GM12878 (cell line): ENCODE results near the gene PLS1. TPM values are rescaled to one million over a fixed set of nuclear protein-coding genes. Genes with fewer than 3 reads are reported as not detected.

Experiments
- ATAC-seq: fragments of 200-7000 bp; cut with Tn5 transposase; 3 replicates; pipeline ENCODE4 v1.9.1; 2020; ENCODE audit warnings: mild to moderate bottlenecking, moderate library complexity
- BruUV-seq: library from RNA; stranded (reverse); fragments of 400-500 nt; replicated peaks from 2 replicates; lab custom pipeline; 2021; lab: Mats Ljungman, UMichigan
- CTCF ChIA-PET: fragments of 300-600 bp; sonication (Branson Sonifier 250); formaldehyde crosslinking; extraction: SDS; loops from one replicate; lab custom pipeline; 2021; ENCODE audit warnings: inconsistent platforms; lab: Yijun Ruan, JAX
- POLR2A ChIA-PET: fragments of 350-600 bp; formaldehyde crosslinking; extraction: SDS; loops from one replicate; lab custom pipeline; 2021; ENCODE audit warnings: inconsistent platforms; lab: Charles Lee
- RAD21 ChIA-PET: fragments of 300-600 bp; sonication (Branson Sonifier 250); formaldehyde crosslinking; loops from one replicate; lab custom pipeline; 2023; ENCODE audit warnings: antibody characterized with exemption; ENCODE audit not compliant: unreplicated experiment; lab: Charles Lee
- SMC1A ChIA-PET: fragments of 300-600 bp; sonication (Branson Sonifier 250); formaldehyde crosslinking; loops from one replicate; lab custom pipeline; 2023; ENCODE audit not compliant: unreplicated experiment, uncharacterized antibody; lab: Charles Lee
- DNase-seq: peaks from one replicate; pipeline ENCODE4 v3.0.0-alpha.2; 2011; ENCODE audit warnings: low read depth, low spot score
- FAIRE-seq: peaks from 3 replicates; lab custom pipeline; 2011; peaks lifted over from hg19 to GRCh38; lab: Jason Lieb, UNC
- H2AFZ ChIP-seq: 2 replicates; pipeline ENCODE4 v1.6.0; 2011; ENCODE audit warnings: low read depth, low read length, control low read depth; ENCODE audit not compliant: control insufficient read depth
- H3K27ac ChIP-seq: 2 replicates; pipeline ENCODE4 v1.5.1; 2011; ENCODE audit warnings: control low read depth; ENCODE audit not compliant: control insufficient read depth, insufficient read depth
- H3K27me3 ChIP-seq, 2 experiments: replicated peaks in 1 of 2; 2 replicates each; pipeline versions ENCODE4 v1.6.0 to v1.6.1; 2011; ENCODE audit warnings: low read length in 1 of 2; ENCODE audit not compliant: control insufficient read depth in 2 of 2, insufficient read depth in 2 of 2
- H3K36me3 ChIP-seq, 2 experiments: 2 replicates each; pipeline ENCODE4 v1.5.1; 2011; ENCODE audit warnings: low read length in 1 of 2; ENCODE audit not compliant: control insufficient read depth in 2 of 2, insufficient read depth in 2 of 2
- H3K4me1 ChIP-seq: 2 replicates; pipeline ENCODE4 v1.6.1; 2011; ENCODE audit warnings: mild to moderate bottlenecking, low read length, moderate library complexity, mixed read lengths; ENCODE audit not compliant: control insufficient read depth, insufficient read depth
- H3K4me2 ChIP-seq: 2 replicates; pipeline ENCODE4 v1.6.0; 2011; ENCODE audit warnings: control low read depth; ENCODE audit not compliant: control insufficient read depth, insufficient read depth
- H3K4me3 ChIP-seq: fragments of 200-600 bp; sonication (generic); 2 replicates; pipeline ENCODE4 v1.5.1; 2016
- H3K79me2 ChIP-seq: 2 replicates; pipeline ENCODE4 v1.6.0; 2011; ENCODE audit warnings: low read length; ENCODE audit not compliant: control insufficient read depth, insufficient read depth
- H3K9ac ChIP-seq: 2 replicates; pipeline ENCODE4 v1.8.0; 2011; ENCODE audit warnings: low read length, control low read depth, mixed read lengths; ENCODE audit not compliant: control insufficient read depth, insufficient read depth
- H3K9me3 ChIP-seq: replicated peaks from 3 replicates; pipeline ENCODE4 v1.5.1; 2011; ENCODE audit warnings: mild to moderate bottlenecking, low read length; ENCODE audit not compliant: control insufficient read depth, insufficient read depth
- H4K20me1 ChIP-seq: 2 replicates; pipeline ENCODE4 v1.6.0; 2011; ENCODE audit not compliant: control insufficient read depth, insufficient read depth
- MAX ChIP-seq: IDR thresholded peaks from 2 replicates; pipeline ENCODE4 v1.6.1; 2012; ENCODE audit warnings: low read depth, low read length, improper control_type of control experiment
- MYC ChIP-seq: IDR thresholded peaks from 2 replicates; pipeline ENCODE4 v1.6.1; 2011; ENCODE audit warnings: mild to moderate bottlenecking, low read length, moderate library complexity, inconsistent platforms; ENCODE audit not compliant: insufficient read depth, insufficient replicate concordance, insufficient read length, severe bottlenecking
- NR2C1 ChIP-seq: fragments of 450-650 bp; IDR thresholded peaks from 2 replicates; pipeline ENCODE4 v1.6.1; 2017; ENCODE audit warnings: antibody characterized with exemption, mild to moderate bottlenecking, moderate library complexity
- NRF1 ChIP-seq: conservative IDR thresholded peaks from 2 replicates; pipeline ENCODE4 v1.6.1; 2011; ENCODE audit warnings: mild to moderate bottlenecking, low read depth, low read length, improper control_type of control experiment
- RAD21 ChIP-seq: IDR thresholded peaks from 2 replicates; pipeline ENCODE4 v1.6.1; 2011; ENCODE audit warnings: mild to moderate bottlenecking, low read depth, low read length, moderate library complexity; ENCODE audit not compliant: insufficient read depth
- RBBP5 ChIP-seq: fragments of 200-600 bp; sonication (generic); conservative IDR thresholded peaks from 2 replicates; pipeline ENCODE4 v1.6.1; 2016
- SIX5 ChIP-seq: IDR thresholded peaks from 2 replicates; pipeline ENCODE4 v1.6.1; 2011; ENCODE audit warnings: mild to moderate bottlenecking, low read depth, low read length, moderate library complexity; ENCODE audit not compliant: severe bottlenecking
- SREBF2 ChIP-seq: IDR thresholded peaks from 2 replicates; pipeline ENCODE4 v1.6.1; 2012; ENCODE audit warnings: mild to moderate bottlenecking, low read length
- ZNF274 ChIP-seq: IDR thresholded peaks from one replicate; pipeline ENCODE4 v1.8.0; 2011; ENCODE audit not compliant: insufficient read length, insufficient read depth
- ZNF384 ChIP-seq: IDR thresholded peaks from 2 replicates; pipeline ENCODE4 v1.6.1; 2012; ENCODE audit warnings: low read depth, mild to moderate bottlenecking, low read length, improper control_type of control experiment, borderline replicate concordance
- WGBS: methylation state at CpG from one replicate; pipeline ENCODE4 v1.1.6; 2016; ENCODE audit warnings: low lambda C conversion rate; ENCODE audit not compliant: insufficient replicate concordance, insufficient coverage; ENCODE audit errors: missing lambda C conversion rate; 5-methylcytosine and 5-hydroxymethylcytosine counted together
- in situ Hi-C: fragments of 300-500 bp; cut with MboI; formaldehyde crosslinking; loops from 9 replicates; pipeline ENCODE4 v1.14.3; 2018; ENCODE audit warnings: mixed read lengths
- intact Hi-C: fragments of 100-400 bp; cut with micrococcal nuclease; formaldehyde crosslinking; loops from one replicate; pipeline ENCODE4 v1.14.2; 2022; ENCODE audit not compliant: unreplicated experiment
- polyA plus RNA-seq, 11 experiments: library from polyadenylated mRNA; depleted of rRNA in 4 of 11; unstranded in 6 of 11; stranded (reverse) in 5 of 11; fragments of >200 nt; fragmentation: Nextera tagmentation in 4 of 11; fragmentation: Illumina TruSeq in 1 of 11; extraction: Ambion mirVana in 4 of 11; extraction: Trizol in 1 of 11; gene quantifications; 1 replicate in 1 of 11; 2 replicates in 10 of 11; pipeline versions ENCODE4 v1.2.1 to v1.2.3, GENCODE V29; 2011 to 2016; ENCODE audit warnings: inconsistent platforms in 2 of 11, missing spikeins in 2 of 11, low read depth in 1 of 11
- total RNA-seq, 4 experiments: library from RNA; depleted of rRNA in 3 of 4; stranded (reverse); fragments of >200 nt in 3 of 4; fragmentation: Illumina TruSeq in 1 of 4; extraction: Trizol in 1 of 4; gene quantifications; 2 replicates each; pipeline versions ENCODE4 v1.2.1 to v1.2.3, GENCODE V29; 2013 to 2021

PLS1 gene
- total and polyA plus RNA-seq, 10 of the 15 experiments (the other 5 are each of a cell fraction or from before 2014, with no cell fraction given), result 0.59 to 11.7 (median 1.7) TPM

DNA sequence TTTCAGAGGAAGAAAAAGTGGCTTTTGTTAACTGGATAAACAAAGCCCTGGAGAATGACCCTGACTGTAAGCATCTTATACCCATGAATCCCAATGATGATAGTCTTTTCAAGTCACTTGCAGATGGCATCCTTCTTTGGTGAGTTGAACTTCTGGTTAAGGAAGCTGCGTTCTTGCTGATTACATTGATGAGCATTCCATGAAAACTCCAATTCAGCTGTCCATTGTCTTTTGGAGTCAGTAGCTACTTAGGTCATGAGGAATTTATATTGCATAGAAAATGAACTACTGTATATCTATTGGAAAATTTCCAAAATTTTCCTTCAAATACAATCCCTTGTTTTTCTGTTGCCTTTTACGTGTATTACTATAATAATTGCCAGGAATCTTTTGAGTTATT, 80.0 kb downstream of the PLS1 start (continued):
- TF ChIP-seq ZNF274 (no peak), RAD21 (no peak)

DNA sequence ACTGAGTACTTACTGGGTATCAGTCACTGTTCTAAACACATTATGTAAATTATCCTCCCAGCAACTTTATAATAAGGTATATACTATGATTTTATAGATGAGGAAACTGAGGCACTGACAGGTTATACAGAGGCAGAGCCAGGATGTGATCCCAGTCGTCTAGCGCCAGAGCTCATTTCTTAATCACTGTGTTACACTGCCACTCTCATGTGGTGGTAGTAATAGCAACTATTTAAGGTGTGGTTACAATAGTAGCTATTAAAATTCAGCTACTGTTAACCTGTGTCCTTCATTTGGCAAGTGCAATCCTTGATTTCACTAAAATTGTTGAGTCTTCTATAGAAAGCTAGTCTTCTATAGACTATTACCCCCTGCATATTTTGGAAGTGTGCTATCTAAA, 84.5 kb downstream of the PLS1 start:
- WGBS, result 73% methylated on average over 2 of the region's 2 CpGs
- no peak overlapping the region for H3K4me2 ChIP-seq
- no peak overlapping the region for H3K4me3 ChIP-seq
- H4K20me1 ChIP-seq, result no peaks in the 10 kb centered on the region
- ATAC-seq, result no peak
- POLR2A ChIA-PET, result no interaction called here
- intact Hi-C loops (loop anchor here (5.0 kb wide), 1 partner anchor 93 kb away; no protein-coding TSS in a partner anchor), in situ Hi-C loops (no loop called here)
- no peaks in the 10 kb centered on the region for H3K79me2 ChIP-seq
- no peak overlapping the region for H3K27ac ChIP-seq
- H3K36me3 ChIP-seq, result no peaks in the 10 kb centered on the region
- FAIRE-seq, result no peak
- RAD21 ChIA-PET, result no interaction called here
- DNase-seq, result no peak
- BruUV-seq, result no TSS peak
- H3K27me3 ChIP-seq, result no peaks in the 10 kb centered on the region
- SMC1A ChIA-PET, result interaction anchor here (1.1 kb wide), 1 partner anchor 98 kb away, joined by 5 read pairs; no protein-coding TSS in a partner anchor
- H3K9me3 ChIP-seq, result no peaks in the 10 kb centered on the region
- no peak overlapping the region for H3K9ac ChIP-seq
- H3K4me1 ChIP-seq, result no peaks in the 10 kb centered on the region
- CTCF ChIA-PET, result interaction anchor here (0.7 kb wide), 1 partner anchor 912 kb away, joined by 3 read pairs; no protein-coding TSS in a partner anchor
- TF ChIP-seq MAX, result no peak
- no peak for TF ChIP-seq ZNF384
- TF ChIP-seq SIX5, result no peak
- no peak for TF ChIP-seq RBBP5
- no peak for TF ChIP-seq NR2C1
- no peak for TF ChIP-seq MYC
- no peak for TF ChIP-seq NRF1
- TF ChIP-seq SREBF2, result no peak
- no peak overlapping the region for H2AFZ ChIP-seq
